GM12878 (cell line): ENCODE results near the gene CRYGD. TPM values are rescaled to one million over a fixed set of nuclear protein-coding genes. Genes with fewer than 3 reads are reported as not detected.
"Not testable (repeated sequence)": the region's sequence is repeated elsewhere in the genome, so short reads cannot be mapped to it uniquely, and the experiment has no call there.

Experiments
- ATAC-seq: fragments of 200-7000 bp; cut with Tn5 transposase; 3 replicates; pipeline ENCODE4 v1.9.1; 2020; ENCODE audit warnings: mild to moderate bottlenecking, moderate library complexity
- BruUV-seq: library from RNA; stranded (reverse); fragments of 400-500 nt; replicated peaks from 2 replicates; lab custom pipeline; 2021; lab: Mats Ljungman, UMichigan
- CTCF ChIA-PET: fragments of 300-600 bp; sonication (Branson Sonifier 250); formaldehyde crosslinking; extraction: SDS; loops from one replicate; lab custom pipeline; 2021; ENCODE audit warnings: inconsistent platforms; lab: Yijun Ruan, JAX
- POLR2A ChIA-PET: fragments of 350-600 bp; formaldehyde crosslinking; extraction: SDS; loops from one replicate; lab custom pipeline; 2021; ENCODE audit warnings: inconsistent platforms; lab: Charles Lee
- RAD21 ChIA-PET: fragments of 300-600 bp; sonication (Branson Sonifier 250); formaldehyde crosslinking; loops from one replicate; lab custom pipeline; 2023; ENCODE audit warnings: antibody characterized with exemption; ENCODE audit not compliant: unreplicated experiment; lab: Charles Lee
- SMC1A ChIA-PET: fragments of 300-600 bp; sonication (Branson Sonifier 250); formaldehyde crosslinking; loops from one replicate; lab custom pipeline; 2023; ENCODE audit not compliant: unreplicated experiment, uncharacterized antibody; lab: Charles Lee
- DNase-seq: peaks from one replicate; pipeline ENCODE4 v3.0.0-alpha.2; 2011; ENCODE audit warnings: low read depth, low spot score
- FAIRE-seq: peaks from 3 replicates; lab custom pipeline; 2011; peaks lifted over from hg19 to GRCh38; lab: Jason Lieb, UNC
- H2AFZ ChIP-seq: 2 replicates; pipeline ENCODE4 v1.6.0; 2011; ENCODE audit warnings: low read depth, low read length, control low read depth; ENCODE audit not compliant: control insufficient read depth
- H3K27ac ChIP-seq: 2 replicates; pipeline ENCODE4 v1.5.1; 2011; ENCODE audit warnings: control low read depth; ENCODE audit not compliant: control insufficient read depth, insufficient read depth
- H3K27me3 ChIP-seq, 2 experiments: replicated peaks in 1 of 2; 2 replicates each; pipeline versions ENCODE4 v1.6.0 to v1.6.1; 2011; ENCODE audit warnings: low read length in 1 of 2; ENCODE audit not compliant: control insufficient read depth in 2 of 2, insufficient read depth in 2 of 2
- H3K36me3 ChIP-seq, 2 experiments: 2 replicates each; pipeline ENCODE4 v1.5.1; 2011; ENCODE audit warnings: low read length in 1 of 2; ENCODE audit not compliant: control insufficient read depth in 2 of 2, insufficient read depth in 2 of 2
- H3K4me1 ChIP-seq: 2 replicates; pipeline ENCODE4 v1.6.1; 2011; ENCODE audit warnings: mild to moderate bottlenecking, low read length, moderate library complexity, mixed read lengths; ENCODE audit not compliant: control insufficient read depth, insufficient read depth
- H3K4me2 ChIP-seq: 2 replicates; pipeline ENCODE4 v1.6.0; 2011; ENCODE audit warnings: control low read depth; ENCODE audit not compliant: control insufficient read depth, insufficient read depth
- H3K4me3 ChIP-seq: fragments of 200-600 bp; sonication (generic); 2 replicates; pipeline ENCODE4 v1.5.1; 2016
- H3K79me2 ChIP-seq: 2 replicates; pipeline ENCODE4 v1.6.0; 2011; ENCODE audit warnings: low read length; ENCODE audit not compliant: control insufficient read depth, insufficient read depth
- H3K9ac ChIP-seq: 2 replicates; pipeline ENCODE4 v1.8.0; 2011; ENCODE audit warnings: low read length, control low read depth, mixed read lengths; ENCODE audit not compliant: control insufficient read depth, insufficient read depth
- H3K9me3 ChIP-seq: replicated peaks from 3 replicates; pipeline ENCODE4 v1.5.1; 2011; ENCODE audit warnings: mild to moderate bottlenecking, low read length; ENCODE audit not compliant: control insufficient read depth, insufficient read depth
- H4K20me1 ChIP-seq: 2 replicates; pipeline ENCODE4 v1.6.0; 2011; ENCODE audit not compliant: control insufficient read depth, insufficient read depth
- LARP7 ChIP-seq: fragments of 450-650 bp; IDR thresholded peaks from 2 replicates; pipeline ENCODE4 v1.6.1; 2017; ENCODE audit warnings: mild to moderate bottlenecking
- NFXL1 ChIP-seq: fragments of 450-650 bp; IDR thresholded peaks from 2 replicates; pipeline ENCODE4 v1.6.1; 2017; ENCODE audit warnings: antibody characterized with exemption, mild to moderate bottlenecking, borderline replicate concordance
- PML ChIP-seq: IDR thresholded peaks from 2 replicates; pipeline ENCODE4 v1.6.1; 2012; ENCODE audit warnings: low read length, inconsistent platforms
- POLR2AphosphoS2 ChIP-seq: IDR thresholded peaks from 2 replicates; pipeline ENCODE4 v1.6.1; 2011; ENCODE audit warnings: low read depth, mild to moderate bottlenecking, low read length, improper control_type of control experiment, moderate library complexity
- ZBED1 ChIP-seq: IDR thresholded peaks from 2 replicates; pipeline ENCODE4 v1.6.1; 2016; ENCODE audit warnings: borderline replicate concordance
- WGBS: methylation state at CpG from one replicate; pipeline ENCODE4 v1.1.6; 2016; ENCODE audit warnings: low lambda C conversion rate; ENCODE audit not compliant: insufficient replicate concordance, insufficient coverage; ENCODE audit errors: missing lambda C conversion rate; 5-methylcytosine and 5-hydroxymethylcytosine counted together
- in situ Hi-C: fragments of 300-500 bp; cut with MboI; formaldehyde crosslinking; loops from 9 replicates; pipeline ENCODE4 v1.14.3; 2018; ENCODE audit warnings: mixed read lengths
- intact Hi-C: fragments of 100-400 bp; cut with micrococcal nuclease; formaldehyde crosslinking; loops from one replicate; pipeline ENCODE4 v1.14.2; 2022; ENCODE audit not compliant: unreplicated experiment
- polyA plus RNA-seq, 11 experiments: library from polyadenylated mRNA; depleted of rRNA in 4 of 11; unstranded in 6 of 11; stranded (reverse) in 5 of 11; fragments of >200 nt; fragmentation: Nextera tagmentation in 4 of 11; fragmentation: Illumina TruSeq in 1 of 11; extraction: Ambion mirVana in 4 of 11; extraction: Trizol in 1 of 11; gene quantifications; 1 replicate in 1 of 11; 2 replicates in 10 of 11; pipeline versions ENCODE4 v1.2.1 to v1.2.3, GENCODE V29; 2011 to 2016; ENCODE audit warnings: inconsistent platforms in 2 of 11, missing spikeins in 2 of 11, low read depth in 1 of 11
- total RNA-seq, 4 experiments: library from RNA; depleted of rRNA in 3 of 4; stranded (reverse); fragments of >200 nt in 3 of 4; fragmentation: Illumina TruSeq in 1 of 4; extraction: Trizol in 1 of 4; gene quantifications; 2 replicates each; pipeline versions ENCODE4 v1.2.1 to v1.2.3, GENCODE V29; 2013 to 2021
- TF ChIP-seq, protein P1 (sequence below): IDR thresholded peaks from 2 replicates; pipeline ENCODE4 v1.6.1; 2011; ENCODE audit warnings: borderline replicate concordance, low read depth, mild to moderate bottlenecking, moderate library complexity, mixed read lengths, low read length; ENCODE audit not compliant: insufficient read depth; ENCODE audit errors: extremely low read length
- TF ChIP-seq, protein P2 (sequence below): fragments of 450-650 bp; IDR thresholded peaks from 2 replicates; pipeline ENCODE4 v1.6.1; 2017; ENCODE audit warnings: mild to moderate bottlenecking, moderate library complexity
- TF ChIP-seq, protein P3 (sequence below): fragments of 450-650 bp; IDR thresholded peaks from 2 replicates; pipeline ENCODE4 v1.6.1; 2017; ENCODE audit warnings: borderline replicate concordance

CRYGD gene
- total and polyA plus RNA-seq, 10 of the 15 experiments (the other 5 are each of a cell fraction or from before 2014, with no cell fraction given), result not detected

DNA sequence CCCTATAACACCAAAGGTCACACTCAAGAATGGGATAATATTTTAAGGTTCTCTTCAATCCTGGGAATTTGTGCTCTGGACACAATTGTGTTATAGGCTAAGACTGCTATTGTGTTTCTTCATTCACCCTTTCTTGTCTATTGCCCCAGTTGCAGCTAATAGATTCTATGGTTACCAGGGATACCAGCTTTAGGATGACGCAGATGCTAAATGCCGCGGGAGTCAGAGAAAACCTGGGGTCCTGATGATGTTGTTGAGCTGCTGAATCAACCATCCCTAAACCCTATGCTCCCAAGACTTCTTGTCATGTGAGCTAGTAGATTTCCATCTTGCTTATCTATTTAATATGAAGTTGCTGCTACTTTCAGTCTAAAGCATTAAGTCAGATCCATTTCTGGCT, 5.4 kb downstream of the CRYGD start (continued):
- no peak for TF ChIP-seq LARP7

DNA sequence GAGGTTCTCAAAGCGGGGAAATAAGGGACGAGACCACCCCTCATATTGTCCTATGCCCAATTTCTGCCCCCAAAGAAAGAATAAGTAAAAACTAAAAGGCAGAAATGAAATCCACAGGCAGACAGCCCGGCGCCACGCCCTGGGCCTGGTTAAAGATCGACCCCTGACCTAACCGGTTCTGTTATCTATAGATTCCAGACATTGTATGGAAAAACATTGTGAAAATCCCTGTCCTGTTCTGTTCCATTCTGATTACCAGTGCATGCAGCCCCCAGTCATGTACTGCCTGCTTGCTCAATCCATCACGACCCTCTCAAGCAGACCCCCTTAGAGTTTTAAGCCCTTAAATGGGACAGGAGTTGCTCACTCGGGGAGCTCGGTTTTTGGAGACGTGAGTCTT, 6.9 kb downstream of the CRYGD start:
- DNase-seq, H3K4me1 ChIP-seq, FAIRE-seq, ATAC-seq, in situ Hi-C loops, intact Hi-C loops, H3K36me3 ChIP-seq, H3K4me2 ChIP-seq, H3K79me2 ChIP-seq, SMC1A ChIA-PET, POLR2A ChIA-PET, H2AFZ ChIP-seq, CTCF ChIA-PET, H3K9ac ChIP-seq, H3K27ac ChIP-seq, RAD21 ChIA-PET, H3K4me3 ChIP-seq, H4K20me1 ChIP-seq, BruUV-seq, H3K27me3 ChIP-seq, H3K9me3 ChIP-seq: not testable (repeated sequence)
- WGBS, result 44% methylated on average over 11 of the region's 11 CpGs

DNA sequence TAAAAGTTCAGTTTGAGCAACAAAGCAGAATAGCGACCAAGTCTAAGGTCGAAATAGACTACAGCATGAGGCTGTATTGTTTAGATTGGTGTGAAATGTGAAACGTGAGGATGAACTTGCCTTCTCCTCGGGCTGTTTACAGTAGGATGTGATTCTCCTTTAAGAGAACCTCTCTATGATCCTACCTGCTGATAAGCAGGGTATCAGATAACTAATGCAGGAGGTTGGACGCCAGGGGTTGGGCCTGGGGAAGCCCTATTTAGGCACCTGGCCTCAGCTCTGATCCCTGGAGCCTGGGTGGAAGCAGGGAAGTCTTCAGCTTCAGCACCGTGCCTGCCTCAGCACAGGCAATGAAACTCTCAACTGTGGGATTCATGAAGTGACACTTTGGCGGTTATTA, 11.4 kb downstream of the CRYGD start:
- POLR2A ChIA-PET, result no interaction called here
- in situ Hi-C loops, result no loop called here
- no peak for DNase-seq
- no peak for ATAC-seq
- Histone ChIP-seq H4K20me1 (no peaks in the 10 kb centered on the region), H3K9ac (no peak overlapping the region), H2AFZ (no peak overlapping the region), H3K79me2 (no peaks in the 10 kb centered on the region), H3K4me3 (no peak overlapping the region), H3K36me3 (no peaks in the 10 kb centered on the region), H3K27me3 (no peaks in the 10 kb centered on the region), H3K4me1 (no peaks in the 10 kb centered on the region), H3K4me2 (no peak overlapping the region), H3K27ac (no peak overlapping the region), H3K9me3 (no peaks in the 10 kb centered on the region)
- no TSS peak for BruUV-seq
- RAD21 ChIA-PET, result no interaction called here
- intact Hi-C loops, result no loop called here
- 35% methylated on average over 7 of the region's 7 CpGs for WGBS
- SMC1A ChIA-PET, result no interaction called here
- CTCF ChIA-PET, result no interaction called here
- no peak for FAIRE-seq
- TF ChIP-seq, protein P1, sequence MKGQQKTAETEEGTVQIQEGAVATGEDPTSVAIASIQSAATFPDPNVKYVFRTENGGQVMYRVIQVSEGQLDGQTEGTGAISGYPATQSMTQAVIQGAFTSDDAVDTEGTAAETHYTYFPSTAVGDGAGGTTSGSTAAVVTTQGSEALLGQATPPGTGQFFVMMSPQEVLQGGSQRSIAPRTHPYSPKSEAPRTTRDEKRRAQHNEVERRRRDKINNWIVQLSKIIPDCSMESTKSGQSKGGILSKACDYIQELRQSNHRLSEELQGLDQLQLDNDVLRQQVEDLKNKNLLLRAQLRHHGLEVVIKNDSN, result no peak
- TF ChIP-seq ZBED1, result no peak
- TF ChIP-seq, protein P2, sequence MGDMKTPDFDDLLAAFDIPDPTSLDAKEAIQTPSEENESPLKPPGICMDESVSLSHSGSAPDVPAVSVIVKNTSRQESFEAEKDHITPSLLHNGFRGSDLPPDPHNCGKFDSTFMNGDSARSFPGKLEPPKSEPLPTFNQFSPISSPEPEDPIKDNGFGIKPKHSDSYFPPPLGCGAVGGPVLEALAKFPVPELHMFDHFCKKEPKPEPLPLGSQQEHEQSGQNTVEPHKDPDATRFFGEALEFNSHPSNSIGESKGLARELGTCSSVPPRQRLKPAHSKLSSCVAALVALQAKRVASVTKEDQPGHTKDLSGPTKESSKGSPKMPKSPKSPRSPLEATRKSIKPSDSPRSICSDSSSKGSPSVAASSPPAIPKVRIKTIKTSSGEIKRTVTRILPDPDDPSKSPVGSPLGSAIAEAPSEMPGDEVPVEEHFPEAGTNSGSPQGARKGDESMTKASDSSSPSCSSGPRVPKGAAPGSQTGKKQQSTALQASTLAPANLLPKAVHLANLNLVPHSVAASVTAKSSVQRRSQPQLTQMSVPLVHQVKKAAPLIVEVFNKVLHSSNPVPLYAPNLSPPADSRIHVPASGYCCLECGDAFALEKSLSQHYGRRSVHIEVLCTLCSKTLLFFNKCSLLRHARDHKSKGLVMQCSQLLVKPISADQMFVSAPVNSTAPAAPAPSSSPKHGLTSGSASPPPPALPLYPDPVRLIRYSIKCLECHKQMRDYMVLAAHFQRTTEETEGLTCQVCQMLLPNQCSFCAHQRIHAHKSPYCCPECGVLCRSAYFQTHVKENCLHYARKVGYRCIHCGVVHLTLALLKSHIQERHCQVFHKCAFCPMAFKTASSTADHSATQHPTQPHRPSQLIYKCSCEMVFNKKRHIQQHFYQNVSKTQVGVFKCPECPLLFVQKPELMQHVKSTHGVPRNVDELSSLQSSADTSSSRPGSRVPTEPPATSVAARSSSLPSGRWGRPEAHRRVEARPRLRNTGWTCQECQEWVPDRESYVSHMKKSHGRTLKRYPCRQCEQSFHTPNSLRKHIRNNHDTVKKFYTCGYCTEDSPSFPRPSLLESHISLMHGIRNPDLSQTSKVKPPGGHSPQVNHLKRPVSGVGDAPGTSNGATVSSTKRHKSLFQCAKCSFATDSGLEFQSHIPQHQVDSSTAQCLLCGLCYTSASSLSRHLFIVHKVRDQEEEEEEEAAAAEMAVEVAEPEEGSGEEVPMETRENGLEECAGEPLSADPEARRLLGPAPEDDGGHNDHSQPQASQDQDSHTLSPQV, result no peak
- TF ChIP-seq POLR2AphosphoS2, result no peak
- no peak for TF ChIP-seq NFXL1
- TF ChIP-seq PML, result no peak
- TF ChIP-seq, protein P3, sequence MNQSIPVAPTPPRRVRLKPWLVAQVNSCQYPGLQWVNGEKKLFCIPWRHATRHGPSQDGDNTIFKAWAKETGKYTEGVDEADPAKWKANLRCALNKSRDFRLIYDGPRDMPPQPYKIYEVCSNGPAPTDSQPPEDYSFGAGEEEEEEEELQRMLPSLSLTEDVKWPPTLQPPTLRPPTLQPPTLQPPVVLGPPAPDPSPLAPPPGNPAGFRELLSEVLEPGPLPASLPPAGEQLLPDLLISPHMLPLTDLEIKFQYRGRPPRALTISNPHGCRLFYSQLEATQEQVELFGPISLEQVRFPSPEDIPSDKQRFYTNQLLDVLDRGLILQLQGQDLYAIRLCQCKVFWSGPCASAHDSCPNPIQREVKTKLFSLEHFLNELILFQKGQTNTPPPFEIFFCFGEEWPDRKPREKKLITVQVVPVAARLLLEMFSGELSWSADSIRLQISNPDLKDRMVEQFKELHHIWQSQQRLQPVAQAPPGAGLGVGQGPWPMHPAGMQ, result no peak
